ENCODE measurements around the gene XIRP1.
A peak's percentile ranks its signal among the peaks of the same experiment; 100 is the strongest.

Gene XIRP1

GRCh38 chr3:39169712-39170111, 22.7 kb downstream of the XIRP1 start:
- no peak for TF ChIP-seq TAF1 (IDR thresholded peaks at IDR 0.05; ENCODE audit: borderline replicate concordance, insufficient read depth, low read length)
- TF ChIP-seq POLR2AphosphoS5 (IDR thresholded peaks at IDR 0.05; ENCODE audit: low read depth, low read length) = no peak
- TF ChIP-seq, protein P1, sequence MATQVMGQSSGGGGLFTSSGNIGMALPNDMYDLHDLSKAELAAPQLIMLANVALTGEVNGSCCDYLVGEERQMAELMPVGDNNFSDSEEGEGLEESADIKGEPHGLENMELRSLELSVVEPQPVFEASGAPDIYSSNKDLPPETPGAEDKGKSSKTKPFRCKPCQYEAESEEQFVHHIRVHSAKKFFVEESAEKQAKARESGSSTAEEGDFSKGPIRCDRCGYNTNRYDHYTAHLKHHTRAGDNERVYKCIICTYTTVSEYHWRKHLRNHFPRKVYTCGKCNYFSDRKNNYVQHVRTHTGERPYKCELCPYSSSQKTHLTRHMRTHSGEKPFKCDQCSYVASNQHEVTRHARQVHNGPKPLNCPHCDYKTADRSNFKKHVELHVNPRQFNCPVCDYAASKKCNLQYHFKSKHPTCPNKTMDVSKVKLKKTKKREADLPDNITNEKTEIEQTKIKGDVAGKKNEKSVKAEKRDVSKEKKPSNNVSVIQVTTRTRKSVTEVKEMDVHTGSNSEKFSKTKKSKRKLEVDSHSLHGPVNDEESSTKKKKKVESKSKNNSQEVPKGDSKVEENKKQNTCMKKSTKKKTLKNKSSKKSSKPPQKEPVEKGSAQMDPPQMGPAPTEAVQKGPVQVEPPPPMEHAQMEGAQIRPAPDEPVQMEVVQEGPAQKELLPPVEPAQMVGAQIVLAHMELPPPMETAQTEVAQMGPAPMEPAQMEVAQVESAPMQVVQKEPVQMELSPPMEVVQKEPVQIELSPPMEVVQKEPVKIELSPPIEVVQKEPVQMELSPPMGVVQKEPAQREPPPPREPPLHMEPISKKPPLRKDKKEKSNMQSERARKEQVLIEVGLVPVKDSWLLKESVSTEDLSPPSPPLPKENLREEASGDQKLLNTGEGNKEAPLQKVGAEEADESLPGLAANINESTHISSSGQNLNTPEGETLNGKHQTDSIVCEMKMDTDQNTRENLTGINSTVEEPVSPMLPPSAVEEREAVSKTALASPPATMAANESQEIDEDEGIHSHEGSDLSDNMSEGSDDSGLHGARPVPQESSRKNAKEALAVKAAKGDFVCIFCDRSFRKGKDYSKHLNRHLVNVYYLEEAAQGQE (IDR thresholded peaks at IDR 0.05; ENCODE audit: insufficient read depth in 1 of 2, low read depth in 2 of 2, low read length in 2 of 2) = no peak
- TF ChIP-seq FOXP2 (optimal IDR thresholded peaks at IDR 0.05; ENCODE audit: borderline replicate concordance, extremely low read depth, extremely low read length, insufficient read depth) = no peak
- no peak for TF ChIP-seq SIN3A (IDR thresholded peaks at IDR 0.05; ENCODE audit: borderline replicate concordance, insufficient read depth, low read length)

- TF ChIP-seq SIN3A (IDR thresholded peaks at IDR 0.05; ENCODE audit: borderline replicate concordance, insufficient read depth, low read length) (no peak), POLR2AphosphoS5 (IDR thresholded peaks at IDR 0.05; ENCODE audit: low read depth, low read length) (no peak), TAF1 (IDR thresholded peaks at IDR 0.05; ENCODE audit: borderline replicate concordance, insufficient read depth, low read length) (no peak), FOXP2 (optimal IDR thresholded peaks at IDR 0.05; ENCODE audit: borderline replicate concordance, extremely low read depth, extremely low read length, insufficient read depth) (no peak)
- TF ChIP-seq, protein P1 (IDR thresholded peaks at IDR 0.05; ENCODE audit: insufficient read depth in 1 of 2, low read depth in 2 of 2, low read length in 2 of 2) = no peak
Measured at GRCh38 chr3:39168156-39168780, 24.1 kb downstream of the XIRP1 start.

GRCh38 chr3:39166932-39167532, 25.4 kb downstream of the XIRP1 start:
- no peak for TF ChIP-seq POLR2AphosphoS5 (IDR thresholded peaks at IDR 0.05; ENCODE audit: low read depth, low read length)

DNA sequence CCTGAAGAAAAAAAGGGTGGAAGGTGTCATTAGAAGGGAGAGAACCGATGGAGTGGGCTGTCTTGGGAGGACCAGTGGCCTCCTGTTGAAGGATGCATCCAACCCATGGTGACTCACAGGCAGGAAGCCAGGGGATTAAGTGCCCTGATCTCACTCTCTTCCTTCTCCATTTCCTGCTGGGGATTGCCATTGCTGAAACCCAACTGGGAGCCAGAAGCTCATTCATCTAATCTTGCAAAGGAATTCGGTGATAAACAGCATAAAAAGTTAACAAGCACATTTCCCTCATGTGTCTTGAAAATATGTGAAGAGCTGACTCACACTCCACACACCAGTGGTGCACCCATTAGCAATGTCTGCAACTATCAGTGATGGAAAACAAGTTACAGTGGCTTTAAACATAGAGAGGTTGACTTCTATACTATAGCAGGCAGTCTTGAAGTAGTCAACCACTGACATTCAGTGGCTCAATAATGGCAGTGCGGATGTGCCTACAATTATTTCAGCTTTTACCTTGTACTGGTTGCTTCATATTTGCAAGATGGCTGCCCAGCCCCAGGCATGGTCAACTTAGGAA, 26.2 kb downstream of the XIRP1 start:
- no peak for TF ChIP-seq TAF1 (IDR thresholded peaks at IDR 0.05; ENCODE audit: borderline replicate concordance, insufficient read depth, low read length)
- 0 out of 2 replicates have a peak, but pooled peaks have one; percentile 10 for TF ChIP-seq SIN3A (IDR thresholded peaks at IDR 0.05; ENCODE audit: borderline replicate concordance, insufficient read depth, low read length)
- peak; percentile 15 for TF ChIP-seq FOXP2 (optimal IDR thresholded peaks at IDR 0.05; ENCODE audit: borderline replicate concordance, extremely low read depth, extremely low read length, insufficient read depth)

DNA sequence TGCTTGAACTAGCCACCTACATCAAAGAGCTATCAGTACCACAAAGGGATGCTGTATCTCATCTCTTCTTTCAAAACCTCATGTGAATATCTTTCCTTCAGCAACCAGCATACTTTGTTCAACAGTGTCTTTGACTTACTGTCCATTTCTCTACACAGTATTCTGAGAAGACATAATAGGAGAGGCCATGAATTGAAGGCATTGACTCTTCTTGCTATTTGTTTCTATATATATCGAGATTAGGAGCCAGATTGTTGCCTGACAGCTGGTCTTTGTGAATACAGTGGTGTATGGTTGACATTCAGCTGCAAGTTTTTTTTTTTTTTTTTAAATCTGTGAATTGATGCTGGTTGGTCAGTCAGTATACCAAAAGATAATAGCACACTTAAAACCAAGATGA, 26.9 kb downstream of the XIRP1 start:
- TF ChIP-seq TAF1 (IDR thresholded peaks at IDR 0.05; ENCODE audit: borderline replicate concordance, insufficient read depth, low read length) (no peak), SIN3A (IDR thresholded peaks at IDR 0.05; ENCODE audit: borderline replicate concordance, insufficient read depth, low read length) (no peak), POLR2AphosphoS5 (IDR thresholded peaks at IDR 0.05; ENCODE audit: low read depth, low read length) (no peak), FOXP2 (optimal IDR thresholded peaks at IDR 0.05; ENCODE audit: borderline replicate concordance, extremely low read depth, extremely low read length, insufficient read depth) (no peak)
- TF ChIP-seq, protein P1 (IDR thresholded peaks at IDR 0.05; ENCODE audit: insufficient read depth in 1 of 2, low read depth in 2 of 2, low read length in 2 of 2) = no peak

DNA sequence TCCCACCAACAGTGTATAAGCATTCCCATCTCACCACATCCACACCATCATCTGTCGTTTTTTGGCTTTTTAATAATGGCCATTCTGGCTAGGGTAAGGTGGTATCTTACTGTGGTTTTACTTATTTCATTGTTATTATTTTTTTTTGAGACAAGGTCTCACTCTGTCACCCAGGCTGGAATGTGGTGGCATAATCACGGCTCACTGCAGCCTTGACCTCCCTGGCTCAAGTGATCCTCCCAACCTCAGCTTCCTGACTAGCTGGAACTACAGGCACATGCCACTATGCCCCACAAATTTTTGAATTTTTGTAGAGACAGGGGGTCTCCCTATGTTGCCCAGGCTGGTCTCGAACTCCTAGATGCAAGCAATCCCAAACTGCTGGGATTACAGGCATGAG, 28.0 kb downstream of the XIRP1 start:
- no peak for TF ChIP-seq FOXP2 (optimal IDR thresholded peaks at IDR 0.05; ENCODE audit: borderline replicate concordance, extremely low read depth, extremely low read length, insufficient read depth)
- no peak for TF ChIP-seq SIN3A (IDR thresholded peaks at IDR 0.05; ENCODE audit: borderline replicate concordance, insufficient read depth, low read length)
- TF ChIP-seq, protein P1 (IDR thresholded peaks at IDR 0.05; ENCODE audit: insufficient read depth in 1 of 2, low read depth in 2 of 2, low read length in 2 of 2) = no peak
- no peak for TF ChIP-seq TAF1 (IDR thresholded peaks at IDR 0.05; ENCODE audit: borderline replicate concordance, insufficient read depth, low read length)
- TF ChIP-seq POLR2AphosphoS5 (IDR thresholded peaks at IDR 0.05; ENCODE audit: low read depth, low read length) = no peak

Measured in PFSK-1 (cell line).